GM19099 (cell line): Measurements from ENCODE around the gene BRWD1.

Source experiments
- POLR2A ChIP-seq: IDR thresholded peaks from 3 replicates; pipeline ENCODE4 v1.6.1; 2011; ENCODE audit warnings: low read depth; ENCODE audit not compliant: insufficient read length; ENCODE audit errors: extremely low read depth

BRWD1 gene

GRCh38 chr21:39315603-39316445, 2.4 kb upstream of the BRWD1 start:
- TF ChIP-seq POLR2A: no peak

DNA sequence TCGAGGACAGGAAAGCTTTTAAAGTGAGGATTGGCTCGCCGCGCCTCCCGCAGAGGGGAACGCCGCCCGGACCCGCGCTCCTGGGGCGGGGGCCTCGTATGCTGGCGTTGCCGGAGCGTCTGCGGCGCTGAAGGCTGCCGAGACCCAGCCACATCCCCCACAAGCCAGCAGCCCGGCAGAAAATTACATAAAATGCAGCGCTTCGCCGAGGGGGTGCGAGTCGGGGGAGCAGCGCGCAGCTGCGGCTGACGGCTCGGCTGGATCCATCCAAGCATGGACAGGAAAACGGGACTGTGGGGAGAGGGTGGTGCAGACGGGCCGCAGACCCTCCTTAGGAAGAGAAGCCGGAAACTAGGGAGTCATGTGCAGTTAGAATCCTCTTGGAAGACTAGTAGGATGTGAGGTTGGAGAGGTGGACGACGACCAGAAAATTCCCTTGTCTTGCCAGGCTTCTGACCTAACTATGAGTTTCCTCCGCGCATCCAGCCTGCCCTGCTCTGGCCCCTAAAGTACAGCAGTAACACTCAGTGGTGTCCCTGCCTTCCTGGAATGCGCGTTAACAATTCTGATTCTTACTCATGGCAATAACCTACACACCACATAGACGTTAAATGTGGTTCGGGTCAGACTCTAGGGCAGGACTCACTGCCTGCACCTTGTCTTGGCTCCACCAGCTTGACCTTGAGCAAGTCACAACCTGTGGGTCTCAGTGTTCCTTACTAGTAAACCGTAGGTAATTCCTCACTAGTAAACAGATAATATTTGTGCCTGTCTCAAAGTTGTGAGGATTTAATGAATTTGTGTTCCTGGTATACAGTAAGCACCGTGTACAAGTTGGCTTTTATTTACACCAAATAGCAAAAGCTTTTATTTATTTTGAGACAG, 953 bp upstream of the BRWD1 start:
- peak; percentile 32 for TF ChIP-seq POLR2A

DNA sequence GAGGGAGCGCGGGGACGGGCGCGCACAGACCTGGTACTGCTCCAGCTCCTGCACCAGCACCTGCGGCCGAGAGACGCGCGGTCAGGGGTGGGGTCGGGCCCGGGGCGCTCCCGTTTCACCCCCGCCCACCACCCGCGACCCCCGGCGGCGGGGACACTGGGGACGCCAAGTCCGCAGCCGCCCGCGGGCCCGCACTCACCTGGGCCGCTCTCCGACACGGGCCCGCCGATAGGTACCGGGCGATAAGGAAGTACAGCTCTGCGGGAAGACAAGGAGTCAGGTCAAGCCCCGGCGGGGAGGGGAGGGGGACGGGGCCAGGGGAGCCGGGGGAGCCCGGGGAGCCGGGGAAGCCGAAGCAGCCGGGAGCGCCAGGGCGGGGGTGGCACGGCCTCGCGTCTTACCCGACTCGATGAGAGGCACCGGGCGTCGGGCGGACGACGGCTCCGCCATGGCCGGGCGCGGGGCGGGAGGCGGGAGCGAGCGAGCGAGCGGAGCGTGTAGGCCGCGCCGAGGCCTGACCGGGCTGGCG, 326 bp downstream of the BRWD1 start:
- TF ChIP-seq POLR2A: no peak

DNA sequence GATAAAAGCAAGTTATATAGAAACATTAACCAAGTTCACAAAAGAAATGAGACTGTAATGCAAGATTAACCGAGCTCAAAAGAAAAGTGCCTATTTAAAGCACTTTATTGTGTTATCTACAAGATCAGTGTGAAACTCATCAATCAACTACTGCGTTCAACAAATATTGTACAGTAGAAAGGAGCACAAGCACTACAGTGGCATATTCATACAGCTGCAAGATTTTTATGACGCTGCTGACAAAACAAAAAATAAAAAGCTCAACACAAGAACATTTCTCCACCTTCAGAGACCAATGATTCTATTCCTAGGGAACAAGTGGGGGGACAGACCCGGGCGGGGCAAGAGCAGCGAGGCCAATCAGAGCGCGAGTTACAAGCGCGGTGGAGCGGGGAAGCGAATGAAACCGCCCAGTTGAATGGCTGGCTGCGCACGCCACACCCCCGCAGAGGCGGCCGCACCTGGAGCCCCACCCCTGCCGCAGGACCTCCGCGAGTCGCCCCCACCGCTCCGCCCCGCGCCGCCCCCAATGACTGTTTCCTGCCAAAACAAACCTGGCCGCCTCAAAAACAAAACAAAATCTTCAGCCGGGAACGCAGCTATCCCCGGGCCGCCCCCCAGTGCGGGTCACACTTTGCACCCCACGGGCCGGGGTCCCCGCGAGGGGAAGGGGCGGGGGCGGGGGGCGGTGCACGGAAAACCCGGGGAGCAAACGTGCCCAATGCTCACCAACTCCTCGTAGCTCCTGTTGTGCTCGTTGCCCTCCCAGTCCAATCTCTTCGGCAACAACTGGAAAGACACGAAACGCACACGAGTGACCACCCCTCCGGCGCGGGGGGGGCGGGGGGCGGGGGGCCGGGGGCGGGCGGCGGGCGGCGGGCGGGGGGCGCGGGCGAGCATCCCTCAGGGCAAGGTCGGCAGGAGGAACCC, 1.1 kb downstream of the BRWD1 start:
- no peak for TF ChIP-seq POLR2A

- no peak for TF ChIP-seq POLR2A
These were observed 2.3 kb downstream of the BRWD1 start for GRCh38 chr21:39311164-39311563.

- TF ChIP-seq POLR2A: no peak
These were observed 6.0 kb downstream of the BRWD1 start for GRCh38 chr21:39307466-39307865.

- TF ChIP-seq POLR2A: no peak
These were observed 12.8 kb downstream of the BRWD1 start for GRCh38 chr21:39300587-39300986.

GRCh38 chr21:39296891-39297290, 16.5 kb downstream of the BRWD1 start:
- no peak for TF ChIP-seq POLR2A

- TF ChIP-seq POLR2A: no peak
These were observed 24.4 kb downstream of the BRWD1 start for GRCh38 chr21:39288987-39289386.

GRCh38 chr21:39282911-39283310, 30.5 kb downstream of the BRWD1 start:
- TF ChIP-seq POLR2A: no peak

- TF ChIP-seq POLR2A: no peak
These were observed 31.6 kb downstream of the BRWD1 start for GRCh38 chr21:39281853-39282252.

DNA sequence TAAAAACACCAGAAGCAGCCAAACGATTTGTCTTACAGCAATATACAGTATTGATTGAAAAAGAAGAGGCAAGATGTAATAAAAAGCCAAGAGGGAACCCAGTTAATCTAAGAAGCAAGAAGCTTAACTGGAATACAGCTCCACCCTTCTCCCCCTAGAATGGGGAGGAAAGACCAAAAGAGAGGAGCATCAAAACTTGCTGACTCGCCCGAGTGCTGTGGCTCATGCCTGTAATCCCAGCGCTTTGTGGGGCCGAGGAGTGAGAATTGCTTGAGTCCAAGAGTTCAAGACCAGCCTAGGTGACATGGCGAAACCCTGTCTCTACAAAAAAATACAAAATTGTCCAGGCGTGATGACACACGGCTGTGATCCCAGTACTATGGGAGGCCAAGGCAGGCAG, 32.2 kb downstream of the BRWD1 start:
- TF ChIP-seq POLR2A: no peak

GRCh38 chr21:39269620-39270019, 43.8 kb downstream of the BRWD1 start:
- no peak for TF ChIP-seq POLR2A

DNA sequence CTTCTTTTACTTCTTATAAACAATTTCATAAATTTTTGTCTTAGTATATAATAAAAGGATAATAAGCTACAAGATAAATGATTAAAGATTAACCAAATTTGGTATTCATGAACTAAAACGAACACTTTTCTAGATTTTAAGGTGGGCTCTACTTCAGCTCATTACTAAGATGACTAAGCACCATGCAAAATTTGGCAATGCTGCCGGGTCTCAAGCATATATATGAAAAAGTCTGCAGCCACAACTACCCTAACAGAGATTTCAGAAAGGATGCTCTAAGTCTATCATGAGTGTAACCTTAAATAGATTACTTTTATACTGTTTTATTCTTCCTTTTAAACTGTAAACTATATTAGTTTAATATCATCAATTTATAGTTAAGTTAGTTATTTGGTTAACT, 47.8 kb downstream of the BRWD1 start:
- no peak for TF ChIP-seq POLR2A
